BLaER1 (cell line): ENCODE data around the gene IZUMO3.

Experiments used
- H3K27ac ChIP-seq: shearing (Covaris generic); formaldehyde crosslinking; 2 replicates; pipeline ENCODE4 v1.8.1; 2022
- H3K27me3 ChIP-seq: shearing (Covaris generic); formaldehyde crosslinking; 2 replicates; pipeline ENCODE4 v1.8.1; 2022
- H3K36me3 ChIP-seq: shearing (Covaris generic); formaldehyde crosslinking; 2 replicates; pipeline ENCODE4 v1.8.1; 2022
- H3K4me1 ChIP-seq: shearing (Covaris generic); formaldehyde crosslinking; 2 replicates; pipeline ENCODE4 v1.8.1; 2022
- H3K4me2 ChIP-seq: shearing (Covaris generic); formaldehyde crosslinking; 2 replicates; pipeline ENCODE4 v1.8.1; 2022
- H3K4me3 ChIP-seq: shearing (Covaris generic); formaldehyde crosslinking; 2 replicates; pipeline ENCODE4 v1.8.1; 2022
- H3K9ac ChIP-seq: shearing (Covaris generic); formaldehyde crosslinking; 2 replicates; pipeline ENCODE4 v1.8.1; 2022
- H3K9me3 ChIP-seq: shearing (Covaris generic); formaldehyde crosslinking; 2 replicates; pipeline ENCODE4 v1.8.1; 2022
- H4K20me1 ChIP-seq: shearing (Covaris generic); formaldehyde crosslinking; 2 replicates; pipeline ENCODE4 v1.8.1; 2022
- Cebpa-rat ChIP-seq: shearing (Covaris generic); IDR thresholded peaks from 2 replicates; pipeline ENCODE4 v1.8.1; 2022

Gene IZUMO3

GRCh38 chr9:24552526-24553182 is 7.0 kb upstream of the IZUMO3 start:
- no peaks in the 10 kb centered on the region for H3K36me3 ChIP-seq
- H3K4me2 ChIP-seq: no peak overlapping the region
- H3K9me3 ChIP-seq: no peaks in the 10 kb centered on the region
- no peaks in the 10 kb centered on the region for H4K20me1 ChIP-seq
- no peak for TF ChIP-seq Cebpa-rat
- H3K4me1 ChIP-seq: no peaks in the 10 kb centered on the region
- H3K9ac ChIP-seq: no peak overlapping the region
- H3K27me3 ChIP-seq: no peaks in the 10 kb centered on the region
- no peak overlapping the region for H3K4me3 ChIP-seq
- H3K27ac ChIP-seq: no peak overlapping the region

GRCh38 chr9:24545285-24545684 is 412 bp downstream of the IZUMO3 start:
- Histone ChIP-seq H3K4me1 (no peaks in the 10 kb centered on the region), H3K36me3 (no peaks in the 10 kb centered on the region), H3K4me3 (no peak overlapping the region), H3K27ac (no peak overlapping the region), H3K27me3 (no peaks in the 10 kb centered on the region), H4K20me1 (no peaks in the 10 kb centered on the region), H3K9me3 (no peaks in the 10 kb centered on the region), H3K9ac (no peak overlapping the region), H3K4me2 (no peak overlapping the region)
- no peak for TF ChIP-seq Cebpa-rat

- H3K36me3 ChIP-seq: no peaks in the 10 kb centered on the region
- no peaks in the 10 kb centered on the region for H3K9me3 ChIP-seq
- H3K4me1 ChIP-seq: no peaks in the 10 kb centered on the region
- no peaks in the 10 kb centered on the region for H3K27me3 ChIP-seq
- no peak overlapping the region for H3K27ac ChIP-seq
- H3K9ac ChIP-seq: no peak overlapping the region
- no peaks in the 10 kb centered on the region for H4K20me1 ChIP-seq
- TF ChIP-seq Cebpa-rat: no peak
- no peak overlapping the region for H3K4me3 ChIP-seq
- H3K4me2 ChIP-seq: no peak overlapping the region
These were observed 27.2 kb downstream of the IZUMO3 start for GRCh38 chr9:24518545-24518944.

- no peak for TF ChIP-seq Cebpa-rat
- H3K4me3 ChIP-seq: no peak overlapping the region
- H4K20me1 ChIP-seq: no peaks in the 10 kb centered on the region
- no peak overlapping the region for H3K9ac ChIP-seq
- no peaks in the 10 kb centered on the region for H3K36me3 ChIP-seq
- no peak overlapping the region for H3K4me2 ChIP-seq
- no peaks in the 10 kb centered on the region for H3K9me3 ChIP-seq
- no peaks in the 10 kb centered on the region for H3K27me3 ChIP-seq
- no peaks in the 10 kb centered on the region for H3K4me1 ChIP-seq
- no peak overlapping the region for H3K27ac ChIP-seq
These were observed 29.2 kb downstream of the IZUMO3 start for GRCh38 chr9:24516463-24516862.

GRCh38 chr9:24509850-24510249 is 35.8 kb downstream of the IZUMO3 start:
- no peak overlapping the region for H3K27ac ChIP-seq
- TF ChIP-seq Cebpa-rat: no peak

GRCh38 chr9:24504521-24504920 is 41.2 kb downstream of the IZUMO3 start:
- no peak overlapping the region for H3K4me3 ChIP-seq
- H3K36me3 ChIP-seq: no peaks in the 10 kb centered on the region
- no peak overlapping the region for H3K9ac ChIP-seq
- H3K4me1 ChIP-seq: no peaks in the 10 kb centered on the region; the same call in 1 of the 2 replicates
- no peak for TF ChIP-seq Cebpa-rat
- peaks cover 4% of the 10 kb centered on the region for H3K9me3 ChIP-seq
- H3K27me3 ChIP-seq: no peaks in the 10 kb centered on the region
- H3K4me2 ChIP-seq: no peak overlapping the region
- H4K20me1 ChIP-seq: no peaks in the 10 kb centered on the region
- H3K27ac ChIP-seq: no peak overlapping the region

More at GRCh38 chr9:24509850-24510249, 35.8 kb downstream of the IZUMO3 start:
- no peak overlapping the region for H3K9ac ChIP-seq
- no peaks in the 10 kb centered on the region for H4K20me1 ChIP-seq
- H3K36me3 ChIP-seq: no peaks in the 10 kb centered on the region
- H3K4me2 ChIP-seq: no peak overlapping the region
- peaks cover 20% of the 10 kb centered on the region for H3K9me3 ChIP-seq
- no peaks in the 10 kb centered on the region for H3K4me1 ChIP-seq
- H3K27me3 ChIP-seq: no peaks in the 10 kb centered on the region
- no peak overlapping the region for H3K4me3 ChIP-seq

- no peak overlapping the region for H3K9ac ChIP-seq
- no peaks in the 10 kb centered on the region for H4K20me1 ChIP-seq
- no peak overlapping the region for H3K4me2 ChIP-seq
- H3K4me1 ChIP-seq: no peaks in the 10 kb centered on the region; the same call in 1 of the 2 replicates
- H3K27ac ChIP-seq: no peak overlapping the region
- no peak for TF ChIP-seq Cebpa-rat
- H3K36me3 ChIP-seq: no peaks in the 10 kb centered on the region
- no peaks in the 10 kb centered on the region for H3K9me3 ChIP-seq
- H3K4me3 ChIP-seq: no peak overlapping the region
- no peaks in the 10 kb centered on the region for H3K27me3 ChIP-seq
These were observed 43.3 kb downstream of the IZUMO3 start for GRCh38 chr9:24502206-24502937.

- Histone ChIP-seq H3K9me3 (no peaks in the 10 kb centered on the region), H3K36me3 (no peaks in the 10 kb centered on the region), H3K27me3 (no peaks in the 10 kb centered on the region), H3K27ac (no peak overlapping the region), H3K4me2 (no peak overlapping the region), H4K20me1 (no peaks in the 10 kb centered on the region), H3K4me1 (no peaks in the 10 kb centered on the region; the same call in 1 of the 2 replicates), H3K4me3 (no peak overlapping the region), H3K9ac (no peak overlapping the region)
- TF ChIP-seq Cebpa-rat: no peak
These were observed 44.9 kb downstream of the IZUMO3 start for GRCh38 chr9:24500761-24501160.

- H3K36me3 ChIP-seq: no peaks in the 10 kb centered on the region
- no peaks in the 10 kb centered on the region; the same call in 1 of the 2 replicates for H3K4me1 ChIP-seq
- no peaks in the 10 kb centered on the region for H4K20me1 ChIP-seq
- no peak overlapping the region for H3K4me2 ChIP-seq
- no peak overlapping the region for H3K9ac ChIP-seq
- no peaks in the 10 kb centered on the region for H3K9me3 ChIP-seq
- TF ChIP-seq Cebpa-rat: no peak
- no peak overlapping the region for H3K27ac ChIP-seq
- no peak overlapping the region for H3K4me3 ChIP-seq
- H3K27me3 ChIP-seq: no peaks in the 10 kb centered on the region
These were observed 47.1 kb downstream of the IZUMO3 start for GRCh38 chr9:24498632-24499031.

- Histone ChIP-seq H3K27ac (no peak overlapping the region), H3K4me1 (no peaks in the 10 kb centered on the region; the same call in 1 of the 2 replicates), H3K9ac (no peak overlapping the region)
These were observed 48.0 kb downstream of the IZUMO3 start for GRCh38 chr9:24497671-24498070.

More at GRCh38 chr9:24497671-24498070, 48.0 kb downstream of the IZUMO3 start:
- no peak overlapping the region for H3K4me2 ChIP-seq
- H3K27me3 ChIP-seq: no peaks in the 10 kb centered on the region
- no peak overlapping the region for H3K4me3 ChIP-seq
- no peaks in the 10 kb centered on the region for H3K36me3 ChIP-seq
- no peak for TF ChIP-seq Cebpa-rat
- no peaks in the 10 kb centered on the region for H3K9me3 ChIP-seq
- H4K20me1 ChIP-seq: no peaks in the 10 kb centered on the region
